HTERT RPE-1 (cell line): ENCODE measurements around the gene SOBP.
"Not testable (repeated sequence)": the region's sequence is repeated elsewhere in the genome, so short reads cannot be mapped to it uniquely, and the experiment has no call there.

ENCODE experiments used
- in situ Hi-C: fragments of 300-500 bp; cut with MboI; formaldehyde crosslinking; loops from 4 replicates; pipeline ENCODE4 v1.14.3; 2020; ENCODE audit warnings: low sequenced_read_pairs

The SOBP gene

DNA sequence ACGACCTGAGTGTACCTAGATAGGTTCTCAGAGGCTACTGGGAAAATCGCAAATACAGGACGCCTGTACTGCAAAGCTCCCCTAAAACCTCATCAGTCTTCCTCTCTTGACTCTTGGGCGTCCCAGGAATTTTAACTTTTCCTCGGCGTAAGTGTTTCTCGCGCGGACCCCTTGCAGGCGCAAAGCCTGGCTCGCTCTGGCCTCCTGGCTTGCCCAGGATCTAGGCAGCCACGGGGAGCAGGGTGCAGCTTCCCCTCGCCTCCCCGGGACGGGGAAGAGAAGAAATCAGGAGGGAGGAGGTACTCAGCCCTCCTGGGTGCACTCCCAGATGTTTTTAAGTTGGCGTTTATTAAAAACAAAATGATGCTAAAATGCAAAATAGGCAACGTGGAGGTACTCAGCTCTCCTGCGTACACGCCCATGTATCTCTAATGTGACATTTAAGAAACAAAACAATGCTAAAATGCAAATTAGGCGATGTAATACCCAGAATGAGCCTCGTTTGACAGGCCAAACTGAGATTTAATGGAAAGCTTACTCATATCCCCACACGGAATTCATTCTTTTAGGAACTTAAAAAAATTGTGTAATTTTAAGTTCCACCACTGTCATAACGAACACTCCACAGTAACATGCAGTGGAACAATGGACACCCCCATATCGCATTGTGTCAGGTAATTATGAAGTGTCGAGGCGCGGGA, 1.6 kb upstream of the SOBP start:
- in situ Hi-C loops = no loop called here

DNA sequence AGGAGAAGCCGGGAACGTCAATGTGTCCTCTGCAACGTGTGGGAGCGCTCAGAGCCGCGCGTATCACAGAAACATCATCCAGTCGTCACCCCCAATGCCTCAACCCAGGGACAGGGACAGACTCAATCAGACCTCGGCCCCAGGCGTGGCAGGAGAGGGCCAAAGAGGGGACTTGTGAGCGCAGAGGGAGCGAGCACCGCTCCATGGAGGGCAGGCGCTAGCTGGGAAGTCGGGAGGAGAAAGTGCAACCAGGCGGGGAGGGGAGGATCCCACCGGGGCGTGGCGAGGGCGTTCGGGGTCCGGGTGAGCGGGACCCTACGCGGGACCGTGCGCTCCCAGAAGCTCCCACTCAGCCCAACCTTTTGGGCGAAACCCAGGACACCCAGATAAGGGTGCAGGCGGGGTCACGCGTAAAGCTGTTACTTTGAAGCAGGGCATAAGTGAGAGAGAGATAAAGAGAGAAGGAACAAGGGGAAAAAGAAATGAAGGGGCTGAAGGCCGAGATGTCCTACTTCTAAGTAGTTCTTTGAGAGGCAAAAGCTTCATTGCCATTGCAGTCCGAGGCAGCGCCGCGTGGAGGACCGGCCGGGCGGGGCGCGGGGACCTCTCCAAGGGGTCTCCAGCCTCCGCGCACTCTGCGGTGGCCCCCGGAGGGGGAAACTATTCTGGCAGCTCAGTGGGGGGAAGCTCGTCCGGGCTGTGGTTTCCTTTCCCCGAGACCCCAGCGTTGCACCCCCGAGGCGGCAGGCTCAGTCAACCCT, 862 bp upstream of the SOBP start:
- in situ Hi-C loops = no loop called here

DNA sequence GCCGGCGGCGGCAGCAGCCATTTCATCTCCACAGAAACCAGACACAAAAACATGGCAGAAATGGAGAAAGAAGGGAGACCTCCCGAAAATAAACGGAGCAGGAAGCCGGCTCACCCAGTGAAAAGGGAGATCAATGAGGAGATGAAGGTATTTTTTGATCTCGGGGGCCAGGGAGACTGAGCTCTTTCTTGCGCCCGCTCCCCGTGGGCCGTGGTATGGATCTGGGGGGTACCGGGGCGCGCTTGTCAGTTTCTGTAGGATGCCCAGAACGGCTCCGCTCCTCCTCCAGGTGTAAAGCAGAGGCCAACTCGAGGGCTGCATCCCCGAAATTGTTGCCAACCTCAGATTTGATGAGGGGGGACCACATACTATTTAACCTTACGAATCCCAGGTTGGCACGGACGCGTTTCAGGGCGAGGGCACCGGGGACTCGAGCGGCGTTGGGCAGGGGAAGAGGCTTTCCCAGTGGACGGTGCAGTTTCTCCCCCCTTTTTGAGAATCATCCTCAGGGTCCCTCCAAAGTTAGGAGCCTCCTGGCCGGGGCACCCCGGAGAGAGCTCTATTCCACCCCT, 735 bp downstream of the SOBP start:
- in situ Hi-C loops = no loop called here

DNA sequence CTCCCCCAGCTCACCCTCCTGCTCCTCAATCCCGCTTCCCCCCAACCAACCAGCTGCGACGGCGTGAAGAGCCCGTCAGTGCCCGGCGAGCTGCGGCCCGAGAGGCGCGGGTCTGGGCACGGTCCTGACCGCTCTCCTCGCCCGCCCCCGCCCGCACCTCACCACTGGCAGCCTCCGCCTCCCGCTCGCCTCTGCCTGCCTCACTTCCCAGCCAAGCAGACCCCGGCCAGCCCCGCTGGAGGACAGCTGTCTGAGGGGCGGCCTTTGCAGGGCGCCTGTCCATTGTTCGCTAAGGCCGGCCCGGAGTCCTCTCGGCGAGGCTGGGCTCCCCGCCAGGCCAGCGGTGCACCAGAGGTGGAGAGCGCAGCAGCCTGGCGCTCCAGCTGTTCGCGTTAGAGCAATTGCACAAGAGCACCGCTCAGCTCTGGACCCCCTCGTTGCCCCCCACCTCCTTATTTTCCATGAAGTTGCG, 1.3 kb downstream of the SOBP start:
- in situ Hi-C loops = no loop called here

DNA sequence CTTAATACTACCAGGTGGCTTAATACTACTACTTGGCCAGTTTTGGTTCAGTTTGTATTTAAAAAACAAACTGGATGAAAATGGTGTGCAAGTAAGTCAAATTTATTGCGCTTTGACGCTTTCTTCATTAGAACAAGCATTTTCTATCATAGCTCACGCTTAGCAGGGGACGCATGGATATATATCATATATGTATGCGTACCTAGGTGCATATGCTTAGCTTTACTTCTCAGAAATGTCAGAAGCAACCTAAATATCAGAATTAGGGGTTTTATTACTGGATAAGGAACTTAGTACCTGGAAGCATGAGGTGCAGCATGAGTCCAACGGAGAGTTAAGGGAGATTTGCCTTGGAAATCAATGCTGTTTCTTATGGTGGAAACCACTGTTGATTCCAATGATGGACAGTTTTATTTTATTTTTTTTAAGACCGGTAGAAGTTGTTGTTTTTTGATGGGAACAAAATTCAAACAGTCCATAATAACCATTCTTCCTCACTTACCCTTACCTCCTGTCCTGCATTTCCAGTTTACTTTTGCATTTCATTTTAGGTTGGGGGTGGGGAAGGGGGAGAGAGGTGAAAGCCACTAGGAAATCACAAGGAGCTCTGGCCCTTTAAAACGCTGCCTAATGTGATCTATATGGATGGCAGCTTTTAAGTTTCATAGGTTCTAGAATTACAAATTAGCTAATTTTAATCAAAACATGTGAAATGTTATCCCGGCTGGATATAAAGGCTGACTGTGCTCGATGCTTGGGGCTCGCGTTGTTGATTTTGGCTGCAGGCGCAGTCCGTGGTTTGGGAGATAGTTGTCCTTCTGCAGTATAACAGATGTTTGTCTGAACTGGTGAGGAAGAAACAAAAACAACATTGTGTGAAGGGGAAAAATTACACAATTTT, 2.1 kb downstream of the SOBP start:
- in situ Hi-C loops = no loop called here

DNA sequence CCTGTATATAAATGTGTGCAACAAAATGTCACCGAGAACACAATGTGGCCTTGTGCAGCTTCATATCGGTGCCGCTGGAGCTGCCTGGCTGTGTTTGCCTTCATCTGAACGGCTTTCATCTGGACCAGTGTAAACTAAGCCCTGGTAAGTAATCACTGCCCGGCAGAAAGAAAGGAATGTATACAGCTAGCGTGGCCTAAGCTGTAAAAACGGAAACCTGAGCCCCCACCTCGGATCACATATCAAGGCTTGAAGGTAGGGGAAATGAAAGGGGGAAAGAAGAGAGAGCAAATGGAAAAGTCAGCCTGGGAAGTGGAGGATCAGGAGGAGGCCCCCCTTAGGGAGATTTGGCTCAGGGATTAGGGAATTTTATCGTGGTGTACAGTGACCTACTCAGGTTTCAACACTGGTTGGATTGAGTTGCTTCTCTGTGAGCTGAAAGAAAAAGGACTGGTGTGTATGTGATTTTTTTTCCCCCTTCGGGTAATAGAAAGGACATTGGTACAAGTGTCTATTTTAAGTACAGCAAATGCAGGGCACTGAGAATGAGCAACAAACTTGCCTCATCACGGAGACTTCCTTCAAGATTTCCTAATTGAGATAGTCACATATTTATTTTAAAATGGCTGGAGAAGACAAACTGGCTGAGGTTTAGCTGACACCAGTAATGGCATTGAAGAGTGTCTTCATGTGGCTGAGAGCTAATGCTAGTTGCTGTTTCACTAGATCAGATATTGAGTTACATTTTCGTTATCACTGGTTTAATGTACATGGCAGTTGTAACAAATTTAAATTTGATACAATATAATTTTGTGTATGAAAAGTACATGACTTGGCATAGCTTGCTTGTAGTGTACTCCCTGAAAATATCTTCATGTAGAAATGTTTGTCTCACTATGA, 3.5 kb downstream of the SOBP start:
- in situ Hi-C loops = no loop called here

DNA sequence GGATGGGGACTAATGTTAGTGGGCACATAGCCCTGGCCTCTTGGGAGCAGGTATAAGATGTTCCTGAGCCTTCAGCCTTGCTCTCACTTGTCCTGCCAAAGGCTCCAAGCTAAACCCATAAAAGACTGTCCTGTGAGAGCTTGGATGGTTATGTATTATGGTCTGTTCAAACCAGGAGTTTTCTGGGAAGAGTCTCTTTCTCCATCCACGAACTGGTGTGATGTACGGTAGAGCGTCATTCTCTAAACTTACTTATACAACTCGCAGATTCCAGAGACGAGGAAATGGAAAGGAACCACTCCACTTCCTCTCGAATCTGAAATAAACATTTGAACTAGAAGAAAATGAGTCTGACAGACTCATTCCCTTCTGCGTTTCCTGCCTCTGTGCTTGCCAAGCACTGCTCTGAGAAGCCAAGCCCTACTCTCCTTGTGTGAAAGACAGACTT, 5.3 kb downstream of the SOBP start:
- in situ Hi-C loops = no loop called here

DNA sequence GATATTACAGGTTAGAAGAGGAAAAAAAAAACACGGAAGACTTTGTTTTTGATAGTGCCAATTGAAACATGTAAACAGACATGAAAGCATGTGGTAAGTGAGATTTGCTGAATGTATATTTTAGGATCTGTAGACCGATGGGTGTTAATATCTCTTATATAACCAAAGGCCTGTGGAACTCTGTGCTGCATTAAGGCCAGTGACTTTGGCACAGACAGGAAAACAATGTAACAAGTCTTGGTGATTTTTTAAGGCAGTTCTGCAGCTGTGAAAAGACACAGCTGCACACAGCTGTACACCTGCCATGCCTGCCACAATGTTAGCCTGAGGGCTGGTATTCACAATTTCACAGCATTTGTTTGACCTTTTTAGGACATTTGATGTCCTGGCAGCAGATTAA, 6.1 kb downstream of the SOBP start:
- in situ Hi-C loops = no loop called here

DNA sequence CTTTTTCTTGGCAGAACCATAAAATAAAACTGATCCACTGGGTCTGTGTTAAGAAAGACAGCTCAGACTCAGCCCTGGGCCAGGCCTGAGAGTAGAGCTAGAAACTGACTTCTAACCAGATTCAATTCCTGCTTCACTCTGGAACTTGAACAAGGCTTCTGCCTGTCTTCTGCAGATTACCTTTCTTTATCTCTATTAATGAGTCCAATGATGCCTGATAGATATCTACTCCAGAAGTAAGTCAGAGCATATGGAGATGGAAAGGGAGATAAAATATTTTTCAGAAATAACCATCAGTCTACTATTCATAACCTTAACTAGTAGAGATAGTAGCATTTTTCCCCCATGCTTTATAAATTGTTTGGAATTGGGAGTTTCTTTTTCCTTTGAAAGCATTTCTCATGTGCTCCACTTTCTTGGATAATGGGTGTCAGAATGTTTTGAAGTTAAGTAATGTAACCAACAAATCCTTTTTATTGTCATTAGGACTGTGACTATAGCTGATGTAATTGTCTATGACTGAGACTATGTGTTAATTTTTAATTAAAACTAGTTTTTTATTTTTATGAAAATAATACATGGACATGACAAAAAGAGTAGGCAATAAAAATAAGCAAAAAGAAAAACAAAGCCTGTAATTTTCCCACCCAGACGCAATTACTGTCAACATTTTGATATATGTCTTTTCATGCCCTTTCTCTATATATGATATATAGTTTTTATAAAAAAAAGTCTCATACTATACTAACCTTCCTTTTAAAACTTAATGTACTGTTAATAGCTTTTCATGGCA, 7.2 kb downstream of the SOBP start:
- in situ Hi-C loops = no loop called here

DNA sequence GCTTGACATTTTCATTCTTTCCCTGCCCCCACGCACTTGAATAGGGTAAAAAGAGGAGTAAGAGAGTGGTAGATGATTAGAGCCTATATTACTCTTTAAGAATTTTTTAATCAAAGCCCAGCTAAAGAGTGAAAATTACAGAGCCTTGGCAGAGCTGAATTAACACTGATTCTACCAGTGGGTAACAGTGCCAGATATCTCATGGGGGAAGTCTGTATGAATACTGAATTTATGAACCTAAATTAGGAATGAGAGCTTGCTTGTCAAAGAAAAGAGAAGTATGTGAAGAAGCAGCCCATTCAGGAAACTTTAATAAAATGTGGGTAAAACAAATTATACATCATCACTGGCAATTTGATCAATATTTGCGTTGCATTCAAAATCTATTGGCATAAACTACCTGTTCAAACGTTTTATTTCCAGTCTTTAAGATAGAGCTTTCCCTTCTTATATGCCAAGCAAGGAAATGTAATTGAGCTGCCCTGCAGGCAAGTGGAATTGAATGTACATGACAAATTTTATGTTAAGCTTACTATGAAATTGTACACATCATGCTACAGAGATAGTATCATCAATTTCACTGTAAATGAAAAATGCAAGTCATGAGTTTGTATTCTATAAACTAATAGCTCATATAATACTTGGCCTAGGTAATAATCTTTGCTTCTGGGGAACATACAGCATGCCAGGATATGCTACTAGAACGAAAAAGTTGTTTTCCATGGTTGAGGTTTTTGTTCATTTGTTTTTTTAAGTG, 14.5 kb downstream of the SOBP start:
- in situ Hi-C loops = no loop called here

DNA sequence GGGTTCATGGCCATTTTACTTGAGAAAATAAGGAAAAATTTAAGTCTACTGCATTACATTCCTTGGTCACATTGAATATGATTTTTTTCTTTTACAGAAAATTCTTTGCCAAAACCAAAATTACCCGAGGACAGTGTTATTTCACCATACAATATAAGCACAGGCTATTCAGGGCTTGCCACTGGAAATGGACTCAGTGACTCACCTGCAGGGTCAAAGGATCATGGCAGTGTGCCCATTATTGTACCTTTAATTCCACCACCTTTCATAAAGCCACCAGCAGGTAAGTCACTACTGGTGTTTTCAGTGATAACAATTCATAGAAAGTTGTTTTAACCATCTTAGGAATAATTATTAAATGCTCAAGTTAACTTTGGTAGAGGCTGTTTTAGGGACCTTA, 16.2 kb downstream of the SOBP start:
- in situ Hi-C loops = no loop called here

DNA sequence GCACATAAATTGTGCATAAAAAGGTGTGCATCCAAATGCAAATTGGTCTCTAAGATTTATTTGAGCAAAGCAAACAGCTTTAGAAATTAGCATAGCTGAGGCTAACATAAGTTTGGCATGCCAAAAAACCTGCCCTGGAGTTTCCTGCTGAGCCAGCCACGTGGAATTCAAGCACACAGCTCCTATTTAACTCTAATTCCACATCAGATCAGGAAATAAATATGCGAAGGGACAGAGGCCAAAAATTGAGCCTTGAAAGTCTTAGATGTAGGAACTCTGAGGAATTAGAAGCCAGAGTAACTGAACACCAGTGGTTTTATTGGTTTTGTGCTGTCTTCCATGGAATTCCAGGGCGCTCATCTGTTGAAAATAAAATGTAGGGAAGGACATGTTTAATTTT, 19.6 kb downstream of the SOBP start:
- in situ Hi-C loops = no loop called here

DNA sequence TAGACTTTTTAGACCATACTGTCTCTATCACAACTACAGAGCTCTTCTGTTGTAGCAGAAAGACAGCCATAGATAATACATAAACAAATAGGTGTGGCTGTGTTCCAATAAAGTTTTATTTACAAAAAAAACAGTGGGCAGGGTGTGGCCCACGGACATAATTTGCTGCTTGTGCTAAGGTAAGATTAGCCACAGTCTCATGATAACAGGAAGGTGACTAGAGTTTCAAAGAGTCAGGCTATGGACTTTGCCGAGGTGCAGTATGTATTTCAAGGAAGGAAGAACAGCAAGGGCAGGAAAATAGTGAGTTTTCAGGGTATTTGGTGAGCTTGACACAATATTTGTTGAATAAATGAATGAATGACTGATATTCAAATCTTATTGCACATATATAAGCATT, 20.2 kb downstream of the SOBP start:
- in situ Hi-C loops = no loop called here

DNA sequence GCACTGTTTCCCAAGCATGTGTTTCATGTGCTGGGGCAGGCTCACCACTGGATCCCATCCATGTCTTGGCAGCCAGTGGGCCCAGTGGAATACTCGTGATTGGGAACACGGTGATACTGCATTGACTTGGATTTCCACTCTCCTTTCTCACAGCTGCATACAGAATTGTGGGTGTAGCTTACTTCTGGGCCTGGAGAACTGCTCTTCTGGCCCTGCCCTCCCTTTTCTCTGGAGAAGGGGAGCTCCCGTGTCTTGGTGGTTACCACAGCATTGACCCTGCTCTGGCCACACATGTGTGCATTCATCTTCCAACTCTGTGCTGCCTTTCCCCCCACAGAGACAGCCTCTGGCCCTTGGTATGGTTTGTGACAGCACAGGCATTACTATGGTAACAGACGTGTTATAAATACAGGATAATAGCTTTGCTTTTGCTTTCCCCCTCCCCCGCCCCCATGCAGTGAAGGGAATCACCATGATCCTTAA, 21.6 kb downstream of the SOBP start:
- in situ Hi-C loops = no loop called here

DNA sequence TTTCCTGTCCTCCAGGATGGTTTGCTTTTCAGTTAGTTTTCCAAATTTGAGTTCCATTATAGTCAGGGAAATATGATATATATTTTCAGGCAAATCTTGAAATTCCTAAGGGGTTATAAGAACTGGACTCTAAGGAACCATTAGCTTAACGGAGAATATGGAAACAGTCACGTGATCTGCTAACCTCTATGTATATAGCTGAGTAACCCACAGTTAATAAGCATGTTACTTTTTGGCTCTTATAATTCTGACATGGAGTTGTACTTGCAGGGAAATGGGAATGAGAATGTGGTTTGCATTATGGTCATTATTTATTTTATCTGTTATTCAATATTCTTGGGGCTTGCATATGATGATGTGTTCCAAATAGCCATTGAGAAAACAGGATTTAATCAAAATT, 23.3 kb downstream of the SOBP start:
- in situ Hi-C loops = no loop called here

DNA sequence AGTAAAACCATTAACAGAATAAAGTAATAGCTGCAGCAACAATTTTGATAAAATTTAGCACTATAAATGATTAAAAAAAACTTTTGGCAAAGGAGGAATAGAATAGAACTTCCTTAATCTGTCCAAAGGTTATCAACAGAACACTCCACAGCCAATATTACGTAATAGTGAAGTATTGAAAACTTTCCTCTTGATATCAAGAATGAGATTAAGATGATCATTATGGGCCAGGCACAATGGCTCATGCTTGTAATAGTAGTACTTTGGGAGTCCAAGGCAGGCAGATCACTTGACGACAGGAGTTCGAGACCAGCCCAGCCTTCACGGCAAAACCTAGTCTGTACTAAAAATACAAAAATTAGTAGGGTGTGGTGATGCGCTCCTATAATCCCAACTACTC, 26.0 kb downstream of the SOBP start:
- in situ Hi-C loops = no loop called here

DNA sequence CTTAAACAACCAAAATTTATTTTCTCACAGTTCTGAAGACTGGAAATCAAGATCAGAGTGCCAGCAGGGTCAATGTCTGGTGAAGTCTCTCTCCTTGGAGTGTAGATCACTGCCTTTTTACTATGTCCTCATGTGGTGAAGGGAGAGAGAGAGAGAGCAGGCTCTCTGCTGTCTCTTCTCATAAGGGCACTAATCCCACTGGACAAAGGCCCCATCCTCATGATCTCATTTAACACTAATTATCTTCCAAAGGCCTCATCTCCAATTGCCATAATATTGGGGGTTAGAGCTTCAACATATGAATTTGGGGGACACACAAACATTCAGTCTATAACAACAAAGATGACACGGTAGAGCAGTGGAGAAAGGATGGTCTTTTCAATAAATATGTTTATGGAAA, 27.4 kb downstream of the SOBP start:
- in situ Hi-C loops = no loop called here

DNA sequence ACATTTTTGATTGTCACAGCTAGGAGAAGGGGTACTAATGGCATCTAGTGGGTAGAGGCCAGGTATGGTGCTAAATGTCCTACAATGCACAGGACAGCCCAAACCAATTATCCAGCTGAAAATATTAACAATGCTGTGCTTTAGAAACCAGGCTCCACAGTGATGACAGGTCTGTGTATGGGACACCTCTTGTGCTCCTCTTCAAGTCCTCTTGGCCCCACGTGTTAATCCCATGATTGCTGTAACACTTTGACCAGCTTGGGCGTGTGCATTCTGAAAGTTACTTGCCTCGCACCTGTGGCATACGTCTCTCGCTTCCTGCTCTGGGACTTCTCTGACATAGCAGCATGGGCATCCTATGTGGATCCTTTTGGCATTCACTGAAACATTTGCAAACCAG, 29.3 kb downstream of the SOBP start:
- in situ Hi-C loops = not testable (repeated sequence)
